HL-60 (cell line): Measurements from ENCODE around the gene STON2.

Experiments
- GABPA ChIP-seq: IDR thresholded peaks from 2 replicates; pipeline ENCODE4 v1.6.1; 2012; ENCODE audit warnings: low read depth
- POLR2AphosphoS5 ChIP-seq: IDR thresholded peaks from 2 replicates; pipeline ENCODE4 v1.6.1; 2012; ENCODE audit warnings: low read depth
- REST ChIP-seq: IDR thresholded peaks from 2 replicates; pipeline ENCODE4 v1.6.1; 2012; ENCODE audit warnings: low read depth; ENCODE audit not compliant: insufficient replicate concordance
- SPI1 ChIP-seq: IDR thresholded peaks from 2 replicates; pipeline ENCODE4 v1.6.1; 2012; ENCODE audit warnings: low read depth, mild to moderate bottlenecking, borderline replicate concordance
- TF ChIP-seq, protein P1 (sequence below): IDR thresholded peaks from one replicate; pipeline ENCODE4 v1.5.1; 2011; ENCODE audit warnings: low read length, control low read depth, inconsistent platforms; ENCODE audit not compliant: insufficient read depth

DNA sequence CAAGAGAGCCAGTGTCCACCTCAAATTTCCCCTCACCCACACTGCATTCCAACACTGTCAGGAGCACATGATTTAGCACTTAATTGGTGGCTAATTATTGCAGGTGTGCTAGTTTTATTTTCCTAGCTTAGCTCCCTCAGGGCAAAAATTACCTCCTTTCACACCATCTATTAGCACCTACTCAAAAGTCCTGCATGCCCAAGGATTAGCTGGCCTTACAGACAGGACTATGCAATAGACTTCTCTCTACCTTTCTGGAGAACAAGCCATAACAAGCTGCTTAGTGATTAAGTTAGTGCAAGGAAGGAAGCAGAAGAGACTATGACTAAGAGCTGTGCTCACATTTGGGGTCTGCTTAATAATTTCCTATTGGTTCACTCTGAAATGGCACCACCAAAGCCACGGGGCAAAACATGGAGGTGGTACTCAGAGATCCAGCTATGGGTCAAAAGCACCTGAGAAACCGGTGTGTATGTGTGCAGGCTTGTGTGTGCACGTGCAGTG, 69.5 kb downstream of the STON2 start:
- TF ChIP-seq, protein P1, sequence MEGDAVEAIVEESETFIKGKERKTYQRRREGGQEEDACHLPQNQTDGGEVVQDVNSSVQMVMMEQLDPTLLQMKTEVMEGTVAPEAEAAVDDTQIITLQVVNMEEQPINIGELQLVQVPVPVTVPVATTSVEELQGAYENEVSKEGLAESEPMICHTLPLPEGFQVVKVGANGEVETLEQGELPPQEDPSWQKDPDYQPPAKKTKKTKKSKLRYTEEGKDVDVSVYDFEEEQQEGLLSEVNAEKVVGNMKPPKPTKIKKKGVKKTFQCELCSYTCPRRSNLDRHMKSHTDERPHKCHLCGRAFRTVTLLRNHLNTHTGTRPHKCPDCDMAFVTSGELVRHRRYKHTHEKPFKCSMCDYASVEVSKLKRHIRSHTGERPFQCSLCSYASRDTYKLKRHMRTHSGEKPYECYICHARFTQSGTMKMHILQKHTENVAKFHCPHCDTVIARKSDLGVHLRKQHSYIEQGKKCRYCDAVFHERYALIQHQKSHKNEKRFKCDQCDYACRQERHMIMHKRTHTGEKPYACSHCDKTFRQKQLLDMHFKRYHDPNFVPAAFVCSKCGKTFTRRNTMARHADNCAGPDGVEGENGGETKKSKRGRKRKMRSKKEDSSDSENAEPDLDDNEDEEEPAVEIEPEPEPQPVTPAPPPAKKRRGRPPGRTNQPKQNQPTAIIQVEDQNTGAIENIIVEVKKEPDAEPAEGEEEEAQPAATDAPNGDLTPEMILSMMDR: no peak
- no peak for TF ChIP-seq REST
- TF ChIP-seq POLR2AphosphoS5: no peak
- TF ChIP-seq GABPA: no peak
- TF ChIP-seq SPI1: no peak
